NT2/D1 (cell line): Measurements from ENCODE around the gene TMEM51.

Experiments used
- SUZ12 ChIP-seq: IDR thresholded peaks from 2 replicates; pipeline ENCODE4 v1.6.1; 2011; ENCODE audit not compliant: insufficient read length, insufficient read depth; ENCODE audit errors: extremely low read depth
- YY1 ChIP-seq: IDR thresholded peaks from 2 replicates; pipeline ENCODE4 v1.6.1; 2011; ENCODE audit not compliant: insufficient read length, insufficient read depth
- ZNF274 ChIP-seq: IDR thresholded peaks from 2 replicates; pipeline ENCODE4 v1.6.1; 2011; ENCODE audit warnings: mild to moderate bottlenecking, low read depth, low read length

GRCh38 chr1:15139654-15140350 lies 13.7 kb upstream of the TMEM51 start:
- no peak for TF ChIP-seq YY1
- no peak for TF ChIP-seq SUZ12
- no peak for TF ChIP-seq ZNF274
